B cell (primary cell): ENCODE data around the gene CAPS. TPM values are rescaled to one million over a fixed set of nuclear protein-coding genes. Genes with fewer than 3 reads are reported as not detected.

Experiments used
- ATAC-seq: fragments of 200-7000 bp; cut with Tn5 transposase; one replicate; pipeline ENCODE4 v1.10.0; 2021; ENCODE audit warnings: low read depth, mild to moderate bottlenecking, moderate number of reproducible peaks, moderate library complexity
- CTCF ChIA-PET: fragments of 350-600 bp; sonication (Branson Sonifier 250); formaldehyde crosslinking; loops from one replicate; lab custom pipeline; 2021; ENCODE audit warnings: antibody characterized with exemption, inconsistent platforms; lab: Charles Lee
- POLR2A ChIA-PET: fragments of 350-600 bp; sonication (Branson Sonifier 250); formaldehyde crosslinking; loops from one replicate; lab custom pipeline; 2021; ENCODE audit warnings: antibody characterized with exemption; lab: Charles Lee
- DNase-seq: peaks from one replicate; pipeline ENCODE4 v3.0.0; 2013
- H2AFZ ChIP-seq: 2 replicates; pipeline ENCODE4 v1.6.1; 2012; ENCODE audit warnings: mild to moderate bottlenecking, low read depth, low read length; ENCODE audit not compliant: insufficient read depth, poor library complexity, severe bottlenecking
- H3K27ac ChIP-seq, 2 donors: 1 replicate in 1 of 2; 2 replicates in 1 of 2; pipeline ENCODE4 v1.5.1; 2012 to 2013; ENCODE audit warnings: low read length in 2 of 2, mild to moderate bottlenecking in 2 of 2, moderate library complexity in 1 of 2
- H3K27me3 ChIP-seq, 4 experiments: fragments of 200-600 bp in 1 of 4; sonication (generic) in 1 of 4; replicated peaks in 1 of 4; 1 replicate in 2 of 4; 2 replicates in 2 of 4; pipeline versions ENCODE4 v1.6.1 to v1.7.0; 2013 to 2016; ENCODE audit warnings: low read length in 3 of 4, mild to moderate bottlenecking in 2 of 4, mixed read lengths in 1 of 4, moderate library complexity in 1 of 4; ENCODE audit not compliant: insufficient read depth in 4 of 4, control insufficient read depth in 3 of 4; ENCODE audit errors: control extremely low read depth in 1 of 4
- H3K36me3 ChIP-seq, 2 experiments: replicated peaks in 1 of 2; 1 replicate in 1 of 2; 2 replicates in 1 of 2; pipeline versions ENCODE4 v1.6.1 to v1.7.1; 2013; ENCODE audit warnings: low read length in 1 of 2; ENCODE audit not compliant: insufficient read depth in 2 of 2, control insufficient read depth in 1 of 2; ENCODE audit errors: control extremely low read depth in 1 of 2, extremely low read depth in 1 of 2
- H3K4me1 ChIP-seq, 2 donors: fragments of 200-600 bp in 1 of 2; sonication (generic) in 1 of 2; 1 replicate in 1 of 2; 2 replicates in 1 of 2; pipeline versions ENCODE4 v1.5.1 to v1.6.1; 2013 to 2017; ENCODE audit warnings: low read length in 2 of 2; ENCODE audit not compliant: control insufficient read depth in 2 of 2, insufficient read depth in 2 of 2
- H3K4me2 ChIP-seq: replicated peaks from 2 replicates; pipeline ENCODE3; 2012; ENCODE audit warnings: mild to moderate bottlenecking, low read depth, low read length; ENCODE audit not compliant: poor library complexity, severe bottlenecking
- H3K4me3 ChIP-seq, 5 experiments: fragments of 200-600 bp in 1 of 5; sonication (generic) in 1 of 5; 1 replicate in 3 of 5; 2 replicates in 2 of 5; pipeline versions ENCODE4 v1.5.1 to v1.7.0; 2011 to 2016; ENCODE audit warnings: low read length in 4 of 5, mild to moderate bottlenecking in 4 of 5, low read depth in 2 of 5, control low read depth in 1 of 5, moderate library complexity in 1 of 5; ENCODE audit not compliant: insufficient read depth in 1 of 5; ENCODE audit errors: control extremely low read depth in 1 of 5, extremely low read depth in 1 of 5
- H3K79me2 ChIP-seq: fragments of 200-600 bp; sonication (generic); one replicate; pipeline ENCODE4 v1.6.0; 2016; ENCODE audit warnings: low read length; ENCODE audit not compliant: control insufficient read depth, insufficient read depth
- H3K9ac ChIP-seq: fragments of 200-600 bp; sonication (generic); 2 replicates; pipeline ENCODE4 v1.6.1; 2017; ENCODE audit warnings: mild to moderate bottlenecking, low read length, moderate library complexity
- H3K9me3 ChIP-seq, 3 donors: one replicate each; pipeline versions ENCODE4 v1.6.1 to v1.7.1; 2013; ENCODE audit warnings: low read length in 2 of 3; ENCODE audit not compliant: control insufficient read depth in 2 of 3, insufficient read depth in 1 of 3; ENCODE audit errors: control extremely low read depth in 1 of 3
- H4K20me1 ChIP-seq: 2 replicates; pipeline ENCODE4 v1.6.0; 2012; ENCODE audit warnings: mild to moderate bottlenecking, low read length; ENCODE audit not compliant: insufficient read depth, control insufficient read depth, poor library complexity, severe bottlenecking
- H3K27ac Mint-ChIP-seq: one replicate; pipeline ENCODE4 v1.8.0; 2021; ENCODE audit warnings: mixed read lengths
- H3K27me3 Mint-ChIP-seq: one replicate; pipeline ENCODE4 v1.8.0; 2021; ENCODE audit warnings: mixed read lengths
- H3K4me1 Mint-ChIP-seq: one replicate; pipeline ENCODE4 v1.8.0; 2021; ENCODE audit warnings: mixed read lengths
- H3K4me3 Mint-ChIP-seq: one replicate; pipeline ENCODE4 v1.8.0; 2021; ENCODE audit warnings: mixed read lengths
- H3K9me3 Mint-ChIP-seq: one replicate; pipeline ENCODE4 v1.8.0; 2022; ENCODE audit warnings: mixed read lengths; ENCODE audit not compliant: insufficient read depth
- EZH2 ChIP-seq: IDR thresholded peaks from 2 replicates; pipeline ENCODE4 v1.6.1; 2012; ENCODE audit warnings: borderline replicate concordance, low read depth, mild to moderate bottlenecking, moderate library complexity, low read length; ENCODE audit not compliant: insufficient read depth, poor library complexity, severe bottlenecking
- WGBS: methylation state at CpG from one replicate; pipeline ENCODE4 v1.1.5; 2013; ENCODE audit warnings: missing lambda C conversion rate; ENCODE audit not compliant: insufficient coverage; 5-methylcytosine and 5-hydroxymethylcytosine counted together
- intact Hi-C: fragments of 100-400 bp; cut with micrococcal nuclease; formaldehyde crosslinking; loops from one replicate; pipeline ENCODE4 v1.10.0; 2022
- polyA plus RNA-seq: library from polyadenylated mRNA; depleted of rRNA; stranded (reverse); fragments of >200 nt; gene quantifications from 2 replicates; pipeline ENCODE4 v1.2.3, GENCODE V29; 2012
- total RNA-seq, 2 donors: library from RNA; stranded (reverse); fragments of 120-200 nt in 1 of 2; gene quantifications; 1 replicate in 1 of 2; 2 replicates in 1 of 2; pipeline versions ENCODE4 v1.2.3 to v1.2.4, GENCODE V29; 2013 to 2022
- TF ChIP-seq, protein P1 (sequence below): fragments of 200-600 bp; IDR thresholded peaks from one replicate; pipeline ENCODE4 v1.8.0; 2022; ENCODE audit warnings: antibody characterized with exemption, mild to moderate bottlenecking

Gene CAPS
- total and polyA plus RNA-seq, 2 donors (not counting 1 experiment from before 2014, with no cell fraction given), result 40.0 to 65.7 TPM

DNA sequence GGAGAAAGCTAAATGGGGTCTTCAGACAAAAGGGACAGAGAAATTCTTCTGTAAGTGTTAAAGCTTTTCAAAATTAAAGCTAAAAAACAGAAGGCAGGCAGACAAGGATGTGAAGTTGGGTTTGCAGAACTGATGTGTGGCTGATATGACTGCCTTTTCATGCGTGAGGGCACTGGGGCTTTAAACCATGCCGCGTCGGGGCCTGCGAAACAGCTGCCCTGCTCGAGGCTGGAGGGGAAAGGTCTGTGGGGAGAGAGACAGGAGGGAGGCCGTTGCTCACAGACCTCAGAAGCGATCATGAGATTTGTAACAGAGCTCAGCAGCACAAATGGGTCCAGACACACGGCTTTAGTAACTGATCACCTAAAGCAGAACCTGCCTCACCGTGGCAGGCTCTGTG, 23.5 kb downstream of the CAPS start:
- Mint-ChIP-seq H3K27ac (no peak overlapping the region), H3K4me3 (no peak overlapping the region), H3K4me1 (no peaks in the 10 kb centered on the region), H3K27me3 (no peaks in the 10 kb centered on the region), H3K9me3 (no peaks in the 10 kb centered on the region)
- peaks cover 72% of the 10 kb centered on the region for H3K79me2 ChIP-seq
- H3K36me3 ChIP-seq, result peaks cover 2 to 66% of the 10 kb centered on the region in 2 experiments
- H3K9me3 ChIP-seq, result no peaks in the 10 kb centered on the region
- H4K20me1 ChIP-seq, result peaks cover 92% of the 10 kb centered on the region
- no peak for DNase-seq
- no peaks in the 10 kb centered on the region for H3K27me3 ChIP-seq
- H2AFZ ChIP-seq, result no peak overlapping the region
- H3K9ac ChIP-seq, result no peak overlapping the region
- H3K4me1 ChIP-seq, result no peaks in the 10 kb centered on the region
- WGBS, result 82% methylated on average over 9 of the region's 10 CpGs
- ATAC-seq, result no peak
- TF ChIP-seq, protein P1, sequence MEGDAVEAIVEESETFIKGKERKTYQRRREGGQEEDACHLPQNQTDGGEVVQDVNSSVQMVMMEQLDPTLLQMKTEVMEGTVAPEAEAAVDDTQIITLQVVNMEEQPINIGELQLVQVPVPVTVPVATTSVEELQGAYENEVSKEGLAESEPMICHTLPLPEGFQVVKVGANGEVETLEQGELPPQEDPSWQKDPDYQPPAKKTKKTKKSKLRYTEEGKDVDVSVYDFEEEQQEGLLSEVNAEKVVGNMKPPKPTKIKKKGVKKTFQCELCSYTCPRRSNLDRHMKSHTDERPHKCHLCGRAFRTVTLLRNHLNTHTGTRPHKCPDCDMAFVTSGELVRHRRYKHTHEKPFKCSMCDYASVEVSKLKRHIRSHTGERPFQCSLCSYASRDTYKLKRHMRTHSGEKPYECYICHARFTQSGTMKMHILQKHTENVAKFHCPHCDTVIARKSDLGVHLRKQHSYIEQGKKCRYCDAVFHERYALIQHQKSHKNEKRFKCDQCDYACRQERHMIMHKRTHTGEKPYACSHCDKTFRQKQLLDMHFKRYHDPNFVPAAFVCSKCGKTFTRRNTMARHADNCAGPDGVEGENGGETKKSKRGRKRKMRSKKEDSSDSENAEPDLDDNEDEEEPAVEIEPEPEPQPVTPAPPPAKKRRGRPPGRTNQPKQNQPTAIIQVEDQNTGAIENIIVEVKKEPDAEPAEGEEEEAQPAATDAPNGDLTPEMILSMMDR, result no peak
- TF ChIP-seq EZH2, result no peak
- POLR2A ChIA-PET, result no interaction called here
- CTCF ChIA-PET, result no interaction called here
- no peak overlapping the region for H3K4me2 ChIP-seq
- H3K27ac ChIP-seq, result no peak overlapping the region
- intact Hi-C loops, result no loop called here
- H3K4me3 ChIP-seq, result no peak overlapping the region

DNA sequence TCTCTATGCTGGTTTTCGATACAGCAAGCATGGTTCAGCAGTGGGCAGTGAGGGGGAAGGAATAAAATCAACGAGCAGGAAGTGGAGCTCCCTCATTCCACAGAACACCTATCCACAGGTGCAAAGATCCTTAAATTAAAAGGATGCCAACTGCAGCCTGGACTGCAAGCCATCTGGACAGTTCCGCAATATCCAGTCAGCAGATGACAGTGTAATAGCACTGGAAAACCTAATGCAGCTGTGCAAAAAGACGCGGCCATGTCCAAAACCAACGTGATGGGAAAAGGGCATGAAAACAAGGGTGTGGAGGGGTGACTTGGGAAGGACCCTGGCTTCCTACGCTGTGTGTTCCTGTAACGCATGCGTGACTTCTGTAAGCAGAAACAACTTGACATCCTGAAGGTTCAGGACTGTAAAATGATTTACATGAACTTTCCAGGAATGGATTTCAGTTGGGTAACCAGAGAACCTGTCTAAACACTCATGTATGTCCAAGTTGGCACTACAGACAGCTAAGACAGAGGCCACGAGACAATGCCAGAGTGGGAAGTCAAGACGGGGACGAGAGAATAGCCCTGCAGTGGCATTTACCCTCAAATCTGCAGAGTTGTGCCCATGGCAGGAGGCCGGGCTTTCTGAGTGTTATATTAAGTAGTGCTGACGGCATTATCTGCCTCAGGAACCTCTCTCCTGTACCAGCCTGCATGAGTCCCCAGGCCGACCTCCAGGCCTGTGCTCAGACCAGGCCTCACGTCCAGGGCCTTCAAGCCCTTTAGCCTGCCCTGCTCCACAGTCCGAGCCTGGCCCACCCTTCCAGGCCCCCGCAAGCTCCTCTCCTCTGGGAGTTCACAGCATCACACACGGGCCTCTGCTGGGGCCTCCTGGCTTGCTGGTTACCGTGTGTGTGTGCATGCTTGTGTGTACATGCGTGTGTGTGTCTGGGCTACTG, 26.5 kb downstream of the CAPS start:
- peaks cover 2 to 56% of the 10 kb centered on the region in 2 experiments for H3K36me3 ChIP-seq
- Mint-ChIP-seq H3K27me3 (no peaks in the 10 kb centered on the region), H3K9me3 (no peaks in the 10 kb centered on the region), H3K4me3 (no peak overlapping the region), H3K4me1 (no peaks in the 10 kb centered on the region), H3K27ac (no peak overlapping the region)
- H3K4me3 ChIP-seq, result no peak overlapping the region
- DNase-seq (no peak), ATAC-seq (no peak)
- ChIA-PET POLR2A (no interaction called here), CTCF (no interaction called here)
- WGBS, result 100% methylated on average over 12 of the region's 21 CpGs
- H4K20me1 ChIP-seq, result peaks cover 92% of the 10 kb centered on the region
- intact Hi-C loops, result no loop called here
- H3K4me2 ChIP-seq, result no peak overlapping the region
- TF ChIP-seq, protein P1, result no peak
- no peak for TF ChIP-seq EZH2
- H3K27ac ChIP-seq, result no peak overlapping the region
- H3K79me2 ChIP-seq, result peaks cover 75% of the 10 kb centered on the region
- H3K27me3 ChIP-seq, result no peaks in the 10 kb centered on the region
- H2AFZ ChIP-seq, result no peak overlapping the region
- no peaks in the 10 kb centered on the region for H3K4me1 ChIP-seq
- H3K9ac ChIP-seq, result no peak overlapping the region
- no peaks in the 10 kb centered on the region for H3K9me3 ChIP-seq
